SK-N-MC (cell line): ENCODE measurements around the gene RPA3.

Experiments used
- EZH2 ChIP-seq: fragments of 200-600 bp; sonication (generic); IDR thresholded peaks from one replicate; pipeline ENCODE4 v1.6.1; 2017; ENCODE audit warnings: antibody characterized with exemption
- POLR2AphosphoS5 ChIP-seq: IDR thresholded peaks from 2 replicates; pipeline ENCODE4 v1.6.1; 2012; ENCODE audit warnings: mild to moderate bottlenecking, low read depth, low read length, borderline replicate concordance

GRCh38 chr7:7761974-7762779, 43.8 kb upstream of the RPA3 start:
- no peak for TF ChIP-seq EZH2
- TF ChIP-seq POLR2AphosphoS5, result no peak
